HG03521 (cell line): ENCODE measurements around the gene AMOTL1.
A peak's percentile ranks its signal among the peaks of the same experiment; 100 is the strongest.
"Not testable (repeated sequence)": the region's sequence is repeated elsewhere in the genome, so short reads cannot be mapped to it uniquely, and the experiment has no call there.

Experiments used
- ATAC-seq: cut with Tn5 transposase; IDR thresholded peaks from one replicate; pipeline ENCODE4 v1.9.1; 2021; ENCODE audit warnings: mild to moderate bottlenecking, moderate library complexity; ENCODE audit not compliant: unreplicated experiment

Gene AMOTL1

DNA sequence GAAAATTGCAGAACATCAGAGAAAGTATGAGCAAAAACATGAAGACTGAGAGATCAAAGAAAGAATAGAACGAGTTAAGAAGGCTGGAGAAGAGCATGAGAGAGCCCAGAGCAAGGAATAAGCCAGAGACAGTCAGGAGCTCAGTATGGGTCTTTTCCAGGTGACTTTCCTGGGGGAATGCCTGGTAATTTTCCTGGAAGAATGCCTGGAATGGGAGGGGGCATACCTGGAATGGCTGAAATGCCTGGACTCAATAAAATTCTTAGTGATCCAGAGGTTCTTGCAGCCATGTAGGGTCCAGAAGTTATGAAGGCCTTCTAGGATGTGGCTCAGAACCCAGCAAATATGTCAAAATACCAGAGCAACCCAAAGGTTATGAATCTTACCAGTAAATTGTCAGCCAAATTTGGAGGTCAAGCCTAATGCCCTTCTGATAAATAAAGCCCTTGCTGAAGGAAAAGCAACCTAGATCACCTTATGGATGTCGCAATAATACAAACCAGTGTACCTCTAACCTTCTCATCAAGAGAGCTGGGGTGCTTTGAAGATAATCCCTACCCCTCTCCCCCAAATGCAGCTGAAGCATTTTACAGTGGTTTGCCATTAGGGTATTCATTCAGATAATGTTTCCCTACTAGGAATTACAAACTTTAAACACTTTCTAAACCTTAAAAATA is 145.7 kb downstream of the AMOTL1 start:
- not testable (repeated sequence) for ATAC-seq

- ATAC-seq: no peak
These were observed 152.2 kb downstream of the AMOTL1 start for GRCh38 chr11:94920311-94920710.

- ATAC-seq: no peak
These were observed 154.3 kb downstream of the AMOTL1 start for GRCh38 chr11:94922321-94923003.

GRCh38 chr11:94923004-94923334 is 154.8 kb downstream of the AMOTL1 start:
- no peak for ATAC-seq

GRCh38 chr11:94924171-94924572 is 156.0 kb downstream of the AMOTL1 start:
- ATAC-seq: no peak

GRCh38 chr11:94924612-94925011 is 156.5 kb downstream of the AMOTL1 start:
- no peak for ATAC-seq

GRCh38 chr11:94925422-94926270 is 157.5 kb downstream of the AMOTL1 start:
- peak; percentile 65 for ATAC-seq

DNA sequence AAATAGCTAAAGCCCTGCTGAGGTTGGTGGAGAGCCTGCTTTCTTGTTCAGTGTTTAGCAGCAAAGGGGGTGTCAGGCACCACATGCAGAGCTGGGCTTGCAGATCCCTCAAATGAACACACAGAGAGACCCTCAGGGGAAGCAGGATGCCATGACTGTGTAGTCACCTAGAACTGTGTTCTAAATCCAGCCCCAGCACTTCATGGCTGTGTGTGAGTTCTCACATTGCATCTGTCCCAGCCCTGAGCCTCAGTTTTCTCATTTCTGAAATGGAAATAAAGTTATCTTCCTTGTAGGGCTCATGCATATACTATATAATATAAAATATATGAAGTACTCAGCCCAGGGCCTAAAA is 158.1 kb downstream of the AMOTL1 start:
- no peak for ATAC-seq
